Stimulated activated naive CD4-positive, alpha-beta T cell (primary cell): Measurements from ENCODE around the gene COQ9.

Source experiments
- DNase-seq, 6 experiments: peaks; one replicate each; lab custom pipeline; 2025; lab: John Stamatoyannopoulos, UW

The COQ9 gene

DNA sequence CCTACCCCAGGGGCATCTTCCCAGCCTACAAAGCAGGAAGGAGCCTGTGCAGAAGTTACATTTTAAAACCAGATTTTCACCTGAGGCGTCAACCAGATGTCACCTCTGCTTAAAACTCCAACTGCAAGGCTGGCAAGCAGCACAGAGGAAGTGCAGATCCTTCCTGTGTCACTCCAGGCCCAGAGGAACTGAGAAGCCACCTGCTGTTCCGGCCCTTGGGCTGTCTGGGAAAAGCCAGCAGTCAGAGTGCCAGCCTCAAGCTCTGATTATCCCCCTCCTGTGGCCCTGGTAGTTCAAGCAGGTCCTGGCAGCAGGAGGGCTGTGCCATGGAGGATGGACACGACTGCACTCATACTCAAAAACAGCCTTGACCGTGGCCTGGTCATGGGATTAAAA lies 25.4 kb downstream of the COQ9 start:
- DNase-seq: no peak

GRCh38 chr16:57473176-57473840 lies 26.0 kb downstream of the COQ9 start:
- peak in 1 of 6 experiments; percentile 9 for DNase-seq

DNA sequence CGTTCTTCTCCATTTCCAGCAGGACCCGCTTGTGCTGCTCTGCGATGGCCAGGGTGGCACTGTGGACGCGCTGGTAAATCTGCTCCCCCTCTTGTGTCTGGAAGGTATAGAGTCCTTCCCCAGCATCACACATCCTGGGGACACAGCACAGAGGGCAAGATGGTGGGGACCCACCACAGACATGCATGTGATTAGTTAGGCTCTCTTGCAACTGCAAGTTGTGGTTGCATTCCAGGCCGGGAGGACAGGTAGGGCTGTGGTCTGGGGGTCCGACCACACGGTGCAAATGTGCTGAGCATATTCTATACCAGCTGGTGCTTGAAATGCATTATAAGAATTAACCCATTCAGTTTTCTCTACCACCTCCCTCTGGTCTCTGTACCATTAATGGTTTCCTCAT lies 26.6 kb downstream of the COQ9 start:
- DNase-seq: no peak

- no peak for DNase-seq
Observed at GRCh38 chr16:57474671-57475661, 27.7 kb downstream of the COQ9 start.

- DNase-seq: peak; percentile 52 to 78 (median 64)
Observed at GRCh38 chr16:57475711-57476339, 28.5 kb downstream of the COQ9 start.

GRCh38 chr16:57476546-57477410 lies 29.5 kb downstream of the COQ9 start:
- no peak for DNase-seq

DNA sequence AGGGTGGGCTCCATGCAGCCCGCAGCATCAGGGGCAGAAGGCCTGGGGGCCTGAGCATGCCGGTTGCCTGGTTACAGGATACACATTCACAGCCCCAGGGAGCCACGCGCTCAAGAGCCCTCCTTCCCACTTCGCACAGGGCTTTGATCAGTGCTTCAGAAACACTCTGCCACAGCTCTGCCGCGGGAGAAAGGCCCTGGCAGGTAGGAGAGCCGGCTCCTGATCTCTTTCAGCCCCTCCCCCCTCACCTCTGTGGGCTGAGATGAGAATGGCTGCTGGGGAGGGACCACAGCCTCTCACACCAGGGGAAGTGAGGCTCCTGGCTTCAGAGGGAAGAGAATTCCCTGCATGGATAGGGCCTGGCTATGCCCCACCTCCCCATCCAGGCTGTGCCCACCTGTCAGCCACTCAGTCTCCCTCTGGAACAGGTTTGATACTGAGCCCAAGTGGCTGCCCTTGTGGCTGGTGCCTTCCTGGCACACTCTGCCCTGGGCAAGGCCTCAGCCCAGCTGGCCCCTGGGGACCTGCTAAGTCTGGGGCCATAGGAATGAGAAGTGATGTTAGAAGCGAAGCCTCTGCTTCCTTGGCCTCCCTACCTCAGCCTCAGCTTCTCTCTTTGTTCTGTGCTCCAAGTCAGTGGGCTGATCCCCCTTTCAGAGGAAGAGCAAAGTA lies 30.4 kb downstream of the COQ9 start:
- DNase-seq: no peak

DNA sequence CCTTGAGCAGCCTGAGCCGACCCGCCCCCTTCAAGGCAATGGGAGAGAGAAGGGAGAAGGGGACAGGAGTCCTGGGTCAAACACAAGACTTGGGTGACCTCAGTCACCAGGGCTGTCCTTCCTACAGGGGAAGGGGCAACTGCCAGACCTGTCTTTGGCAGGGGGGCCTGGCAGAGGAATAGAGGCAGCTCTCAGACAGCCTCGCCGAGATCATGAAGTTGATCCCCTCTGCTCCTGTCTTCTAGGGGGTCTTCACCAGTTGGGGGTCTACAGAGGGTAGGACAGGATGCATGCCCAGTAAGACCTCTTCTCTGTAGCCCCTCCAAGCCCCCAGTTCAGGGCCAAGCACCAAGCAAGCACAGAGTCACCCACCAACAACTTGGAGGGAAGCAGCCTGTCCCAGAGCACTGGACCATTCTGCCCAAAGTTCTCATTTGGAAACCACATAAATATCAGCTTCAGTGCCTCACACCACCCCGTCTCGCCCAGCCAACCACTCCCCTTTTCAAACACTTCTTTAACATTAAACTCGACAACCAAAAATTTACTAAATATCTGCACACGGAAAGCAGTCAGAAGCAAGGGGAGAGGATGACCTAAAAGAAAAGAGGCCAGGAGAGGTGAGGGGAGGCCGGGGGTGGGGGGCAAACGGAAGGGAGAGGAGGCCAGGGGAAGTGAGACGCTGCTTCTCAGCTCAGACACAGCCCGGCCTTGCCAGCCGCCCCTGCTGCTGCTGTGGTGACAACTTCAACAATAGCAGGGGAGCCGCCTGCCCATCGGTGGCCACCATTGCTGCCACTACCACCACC lies 31.3 kb downstream of the COQ9 start:
- DNase-seq: no peak

DNA sequence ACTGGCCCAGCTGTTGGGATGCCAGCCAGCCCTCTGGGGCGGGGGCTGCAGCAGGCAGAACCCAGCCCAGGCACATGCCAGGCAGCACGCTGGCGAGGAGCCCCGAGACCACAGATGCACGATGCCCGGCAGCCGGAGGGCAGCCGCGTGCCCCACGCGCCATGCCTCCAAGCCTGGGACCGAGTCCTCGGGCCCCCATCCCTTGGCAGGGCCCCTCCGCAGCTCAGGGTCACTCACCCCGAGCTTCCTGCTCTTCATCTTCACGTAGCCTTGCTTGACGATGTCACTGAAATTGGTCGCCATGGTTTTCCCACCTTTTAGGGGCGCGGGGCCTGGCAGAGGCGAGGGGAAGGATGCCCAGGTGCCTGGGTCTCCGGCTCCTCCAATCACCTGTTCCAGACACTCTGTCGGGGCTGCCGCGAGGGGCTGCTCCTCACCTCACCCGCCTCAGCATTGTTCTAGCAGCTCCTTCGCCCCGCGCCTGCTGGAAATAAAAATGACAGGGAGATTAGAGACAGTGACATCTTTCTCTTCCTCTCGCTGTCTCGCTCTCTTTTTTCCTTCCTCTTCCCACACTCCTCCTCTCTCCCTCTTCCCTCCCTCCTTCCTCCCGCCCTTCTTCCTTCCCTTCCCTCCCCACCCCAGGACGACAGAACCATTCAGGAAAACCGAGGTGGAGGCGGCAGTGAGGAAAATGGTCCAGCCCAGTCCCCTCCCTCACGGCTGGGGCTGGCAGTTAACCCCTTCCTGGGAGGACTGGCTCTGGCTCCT lies 32.1 kb downstream of the COQ9 start:
- no peak for DNase-seq

GRCh38 chr16:57479976-57480753 lies 32.9 kb downstream of the COQ9 start:
- no peak for DNase-seq

GRCh38 chr16:57480754-57481230 lies 33.5 kb downstream of the COQ9 start:
- no peak for DNase-seq

- DNase-seq: no peak
Observed at GRCh38 chr16:57481421-57481820, 34.1 kb downstream of the COQ9 start.

DNA sequence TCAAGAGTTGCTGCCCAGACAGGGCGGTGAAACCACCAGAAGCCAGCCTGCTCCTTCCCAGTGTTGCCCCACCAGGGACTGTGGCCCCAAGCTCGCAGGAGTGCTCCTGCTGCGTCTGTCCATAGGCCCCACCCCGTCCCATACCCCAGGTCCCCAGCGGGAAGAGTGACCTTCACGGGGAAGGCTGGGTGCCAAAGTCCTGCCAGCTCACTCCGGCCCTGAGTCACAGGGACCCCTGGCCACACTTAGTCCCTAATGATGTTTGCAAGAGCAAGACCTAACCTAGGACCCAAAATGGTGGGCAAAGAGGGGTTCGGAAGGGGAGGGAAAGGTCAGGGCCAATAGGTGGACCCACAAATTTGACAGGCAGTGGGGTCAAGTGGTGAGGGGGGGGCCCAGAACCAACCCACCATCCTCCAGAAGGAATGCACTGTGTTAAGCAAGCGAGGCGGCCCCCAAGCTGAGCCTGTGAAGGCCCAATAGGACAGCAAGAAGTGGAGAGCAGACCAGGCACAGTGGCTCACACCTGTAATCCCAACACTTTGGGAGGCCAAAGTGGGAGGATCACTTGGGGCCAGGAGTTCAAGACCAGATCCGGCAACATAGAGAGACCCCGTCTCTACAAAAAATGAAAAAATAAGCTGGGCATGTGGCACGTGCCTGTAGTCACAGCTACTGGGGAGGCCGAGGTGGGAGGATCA lies 35.7 kb downstream of the COQ9 start:
- no peak for DNase-seq

DNA sequence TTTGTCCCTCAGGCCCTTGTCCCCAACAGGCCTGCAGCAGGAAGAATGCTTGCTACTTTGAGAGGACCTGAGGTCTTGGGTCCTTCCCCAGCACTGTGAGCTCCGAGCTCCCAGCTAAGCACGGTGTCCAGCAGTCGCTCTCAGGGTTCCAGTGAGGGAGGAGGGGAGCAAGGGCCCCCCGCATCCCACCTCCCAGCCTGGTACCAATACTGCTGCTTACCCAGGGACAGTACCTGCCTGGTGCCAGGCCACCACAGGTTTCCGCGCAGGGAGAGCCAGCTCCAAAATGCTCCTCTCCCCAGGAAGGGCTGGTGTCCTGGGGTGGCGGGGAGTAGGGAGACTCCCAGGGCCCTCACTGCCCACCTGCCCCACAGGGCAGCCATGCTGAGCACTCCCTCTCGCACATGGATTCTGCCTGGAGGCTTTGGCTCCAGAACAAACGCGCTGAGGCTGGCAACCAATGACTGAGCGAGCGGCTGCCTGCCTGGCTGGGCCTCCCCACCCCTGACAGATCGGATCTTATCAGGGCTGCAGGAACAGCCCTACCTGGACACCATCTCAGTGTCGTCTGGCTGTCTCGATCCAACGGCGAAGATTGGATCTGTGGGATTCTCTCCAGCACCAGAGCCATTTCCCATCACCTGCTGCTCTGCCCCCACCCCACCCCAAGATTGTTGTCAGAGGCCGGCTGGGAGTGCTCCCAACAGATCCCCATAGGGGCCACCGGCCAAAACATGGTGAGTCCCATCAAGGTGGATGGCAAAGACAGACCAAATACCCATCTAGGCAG lies 36.6 kb downstream of the COQ9 start:
- no peak for DNase-seq

DNA sequence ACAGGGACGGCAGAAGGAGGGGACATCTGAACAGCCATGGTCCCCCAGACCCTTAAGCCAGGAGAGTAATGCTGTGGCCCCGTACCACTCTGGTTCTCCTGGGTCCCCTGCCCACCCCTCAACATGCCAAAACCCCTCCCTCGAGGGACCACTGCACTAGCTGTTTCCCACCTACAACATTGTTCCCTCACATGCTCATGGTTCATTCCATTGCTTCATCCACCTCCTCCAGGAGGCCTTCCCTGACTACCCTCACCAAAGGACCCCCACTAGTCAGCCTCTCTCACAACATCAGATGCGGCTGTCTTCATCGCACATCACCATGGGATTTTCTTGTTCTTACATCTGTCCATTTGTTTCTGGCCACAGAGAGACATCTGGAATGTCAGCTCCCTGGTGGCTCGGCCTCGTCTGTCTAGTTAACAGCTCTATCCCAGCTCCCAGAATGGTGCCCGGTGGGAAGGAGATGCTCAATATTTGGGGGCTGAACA lies 37.3 kb downstream of the COQ9 start:
- no peak for DNase-seq

DNA sequence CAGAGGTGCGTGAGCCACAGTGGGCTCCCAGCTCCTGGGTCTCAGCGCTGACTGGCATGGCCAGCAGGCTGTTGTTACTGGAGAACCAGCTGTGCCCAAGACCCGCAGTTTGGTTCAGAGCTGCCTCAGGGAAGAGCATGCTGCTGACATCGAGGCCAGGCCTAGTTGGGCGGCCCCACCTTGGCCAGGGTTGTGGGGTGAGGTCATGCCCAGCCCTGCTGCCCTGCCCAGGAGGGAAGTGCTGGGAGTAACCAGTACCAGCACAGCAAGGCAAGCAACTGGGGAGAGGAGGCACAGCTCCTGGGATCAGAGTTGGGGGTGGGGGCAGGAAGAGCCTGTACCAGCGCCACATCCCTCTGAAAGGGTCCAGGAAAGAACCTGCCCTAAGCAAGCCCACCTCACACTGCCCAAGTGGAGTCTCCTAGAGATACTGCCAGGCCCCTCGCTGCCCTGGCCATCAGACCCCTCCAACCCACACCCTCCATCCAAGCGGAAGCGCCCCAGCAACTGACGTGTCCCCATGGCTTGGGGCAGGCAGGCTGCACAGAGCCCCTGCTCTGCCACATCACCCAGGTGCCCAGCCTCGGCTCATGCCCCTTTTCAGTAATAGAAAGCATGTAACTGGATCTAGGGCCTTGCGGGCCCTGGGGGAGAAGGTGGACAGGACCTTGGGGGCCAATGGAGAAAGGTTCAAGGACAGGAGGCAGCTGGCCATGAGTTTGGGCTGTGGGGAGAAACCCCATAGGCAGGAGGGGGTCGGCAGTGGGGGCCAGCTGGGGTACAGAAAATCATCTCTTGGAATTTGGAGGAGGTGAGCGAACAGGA lies 38.0 kb downstream of the COQ9 start:
- DNase-seq: no peak
